Esophagus squamous epithelium (tissue), 5 donors: Measurements from ENCODE around the gene HIPK2. TPM values are rescaled to one million over a fixed set of nuclear protein-coding genes. Genes with fewer than 3 reads are reported as not detected.

Experiments
- DNase-seq: peaks from one replicate; lab custom pipeline; 2025; lab: John Stamatoyannopoulos, UW
- H3K27ac ChIP-seq, 4 donors: fragments of 200-600 bp; sonication (generic); one replicate each; pipeline ENCODE4 v1.5.1; 2016 to 2019; ENCODE audit warnings: mild to moderate bottlenecking in 1 of 4
- H3K27me3 ChIP-seq, 4 donors: fragments of 200-600 bp; sonication (generic); 1 replicate in 3 of 4; 2 replicates in 1 of 4; pipeline versions ENCODE4 v1.5.1 to v1.6.0; 2017 to 2021; ENCODE audit warnings: antibody characterized with exemption in 1 of 4
- H3K36me3 ChIP-seq, 3 donors: fragments of 200-600 bp; sonication (generic); one replicate each; pipeline ENCODE4 v1.5.1; 2016 to 2019
- H3K4me1 ChIP-seq, 3 donors: fragments of 200-600 bp; sonication (generic); one replicate each; pipeline ENCODE4 v1.5.1; 2017 to 2019
- H3K4me3 ChIP-seq, 4 donors: fragments of 200-600 bp; sonication (generic); 1 replicate in 3 of 4; 2 replicates in 1 of 4; pipeline ENCODE4 v1.5.1; 2016 to 2019; ENCODE audit warnings: mild to moderate bottlenecking in 2 of 4, moderate library complexity in 1 of 4
- H3K9me3 ChIP-seq, 3 donors: fragments of 200-600 bp; sonication (generic); one replicate each; pipeline ENCODE4 v1.5.1; 2016 to 2019
- CTCF ChIP-seq, 6 experiments: fragments of 450-650 bp in 4 of 6; fragments of 200-600 bp in 2 of 6; sonication (generic) in 2 of 6; IDR thresholded peaks; one replicate each; pipeline ENCODE4 v1.5.1; 2016 to 2019; ENCODE audit warnings: antibody characterized with exemption in 6 of 6, mild to moderate bottlenecking in 4 of 6, moderate library complexity in 4 of 6
- POLR2A ChIP-seq, 4 donors: fragments of 450-650 bp; IDR thresholded peaks; one replicate each; pipeline ENCODE4 v1.6.1; 2017; ENCODE audit warnings: antibody characterized with exemption in 4 of 4, mild to moderate bottlenecking in 4 of 4, moderate library complexity in 3 of 4
- WGBS, 2 donors: methylation state at CpG; one replicate each; pipeline ENCODE4 v1.1.5; 2018; 5-methylcytosine and 5-hydroxymethylcytosine counted together
- intact Hi-C: fragments of 100-400 bp; cut with DNase I; formaldehyde crosslinking; loops from one replicate; pipeline ENCODE4 v1.15.0; 2022
- total RNA-seq, 4 donors: library from RNA; depleted of rRNA; stranded (reverse); fragments of >200 nt; gene quantifications; one replicate each; pipeline ENCODE4 v1.1.0, GENCODE V29; 2016
- donor health status: DM: yes; HTN: yes; CAD: no.

The HIPK2 gene
- total RNA-seq, 4 donors from 2014 or later, result 17.8 to 37.9 (median 29.3) TPM

DNA sequence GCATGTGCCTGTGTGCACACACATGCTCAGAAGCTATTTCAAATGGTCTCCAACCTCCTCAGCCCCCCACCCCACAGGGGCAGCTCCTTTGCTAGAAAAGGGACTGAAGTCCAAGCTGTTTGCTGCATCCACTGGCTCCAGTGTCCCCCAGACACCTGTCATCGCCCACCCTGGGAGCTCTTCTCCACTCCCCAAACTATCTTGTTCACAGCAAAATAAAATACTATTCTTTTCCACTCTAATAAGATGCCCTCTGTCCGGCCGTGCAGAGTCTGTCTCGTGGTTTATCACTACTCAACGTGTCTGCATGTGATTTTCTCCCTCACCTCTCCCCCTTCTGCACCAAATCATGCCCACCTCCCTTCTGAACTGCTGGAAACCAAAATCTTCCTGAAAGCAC, 25.6 kb downstream of the HIPK2 start:
- H3K9me3 ChIP-seq, result no peaks in the 10 kb centered on the region
- peaks cover 17 to 47% (median 18%) of the 10 kb centered on the region in 3 donors for H3K4me1 ChIP-seq
- H3K27me3 ChIP-seq, result no peaks in the 10 kb centered on the region
- WGBS, 2 donors, result 77 to 84% methylated on average over 5 of the region's 5 CpGs
- H3K36me3 ChIP-seq, result peaks cover 0 to 11% (median 0%) of the 10 kb centered on the region in 3 donors
- no peak overlapping the region for H3K4me3 ChIP-seq
- TF ChIP-seq CTCF (IDR thresholded peaks at IDR 0.05), result no peak
- no peak for TF ChIP-seq POLR2A (IDR thresholded peaks at IDR 0.05)
- no peak for DNase-seq
- no peak overlapping the region for H3K27ac ChIP-seq
- intact Hi-C loops, result no loop called here

DNA sequence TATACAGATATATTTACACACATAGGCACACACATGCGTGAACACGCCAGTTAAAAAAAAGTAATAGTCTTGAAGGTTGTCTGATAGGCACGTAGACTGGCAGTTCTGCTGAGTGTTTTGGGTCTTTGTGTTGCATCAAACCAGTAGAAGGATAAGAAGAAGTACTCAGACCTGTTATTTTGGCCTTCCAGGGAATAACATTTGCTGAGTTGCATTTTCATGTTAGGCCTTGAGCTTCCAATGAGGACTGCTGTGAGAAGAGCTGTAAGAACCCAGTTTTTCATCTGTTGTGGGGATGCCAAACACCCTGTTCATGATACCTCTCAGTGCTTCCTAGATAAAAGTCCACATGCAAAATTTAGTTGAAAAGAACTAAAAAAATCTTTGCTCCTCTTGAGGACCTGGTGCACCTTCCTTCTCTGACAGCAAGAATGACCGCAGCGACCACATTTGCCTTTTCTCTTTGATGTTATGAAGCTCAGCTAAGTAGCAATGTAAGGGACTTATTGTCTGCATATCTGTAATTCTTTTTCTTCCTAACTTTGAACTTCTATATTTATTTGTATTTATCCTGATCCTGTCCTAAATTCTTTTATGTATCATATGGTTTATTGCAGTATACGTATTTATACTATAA, 27.2 kb downstream of the HIPK2 start:
- no peak overlapping the region for H3K27ac ChIP-seq
- peaks cover 0 to 11% (median 0%) of the 10 kb centered on the region in 3 donors for H3K36me3 ChIP-seq
- no peak for DNase-seq
- TF ChIP-seq CTCF (IDR thresholded peaks at IDR 0.05), result no peak
- TF ChIP-seq POLR2A (IDR thresholded peaks at IDR 0.05), result no peak
- WGBS, 2 donors, result 90 to 92% methylated on average over 6 of the region's 6 CpGs
- peaks cover 18 to 60% (median 27%) of the 10 kb centered on the region in 3 donors for H3K4me1 ChIP-seq
- no peaks in the 10 kb centered on the region for H3K9me3 ChIP-seq
- H3K27me3 ChIP-seq, result no peaks in the 10 kb centered on the region
- intact Hi-C loops, result no loop called here
- no peak overlapping the region for H3K4me3 ChIP-seq

- no peak for DNase-seq
- 67 to 81% methylated on average over 8 to 10 of the region's 10 CpGs for WGBS, 2 donors
- TF ChIP-seq POLR2A (IDR thresholded peaks at IDR 0.05) (no peak), CTCF (IDR thresholded peaks at IDR 0.05) (no peak)
- Histone ChIP-seq H3K9me3 (no peaks in the 10 kb centered on the region), H3K4me3 (no peak overlapping the region), H3K27ac (no peak overlapping the region), H3K36me3 (peaks cover 0 to 1% (median 0%) of the 10 kb centered on the region in 3 donors), H3K27me3 (no peaks in the 10 kb centered on the region), H3K4me1 (peaks cover 18 to 66% (median 33%) of the 10 kb centered on the region in 3 donors)
- intact Hi-C loops, result no loop called here
These were observed 28.3 kb downstream of the HIPK2 start for GRCh38 chr7:139749545-139749944.

DNA sequence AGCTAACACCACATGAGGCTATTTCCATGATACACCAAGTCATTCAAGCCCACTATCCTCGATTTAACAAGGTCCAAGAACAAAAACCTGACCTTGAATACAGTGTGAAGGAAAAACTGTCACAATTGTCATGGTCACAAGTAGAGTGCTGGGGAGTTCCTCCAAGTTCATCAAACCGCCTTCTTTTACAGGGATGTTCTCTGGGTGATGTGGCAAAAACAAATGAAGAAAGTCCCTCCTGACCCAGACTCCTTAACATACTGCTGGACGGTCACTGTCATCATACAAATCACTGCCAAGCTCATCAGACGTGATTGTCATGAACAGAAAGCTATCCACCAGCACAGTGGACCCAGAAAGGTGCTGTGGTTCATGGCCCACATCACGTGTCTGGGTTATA, 28.9 kb downstream of the HIPK2 start:
- Histone ChIP-seq H3K27me3 (no peaks in the 10 kb centered on the region), H3K27ac (no peak overlapping the region), H3K36me3 (no peaks in the 10 kb centered on the region), H3K4me1 (peaks cover 15 to 65% (median 30%) of the 10 kb centered on the region in 3 donors), H3K4me3 (no peak overlapping the region), H3K9me3 (no peaks in the 10 kb centered on the region)
- intact Hi-C loops, result no loop called here
- no peak for TF ChIP-seq POLR2A (IDR thresholded peaks at IDR 0.05)
- no peak for TF ChIP-seq CTCF (IDR thresholded peaks at IDR 0.05)
- 81% methylated on average over 5 of the region's 5 CpGs for WGBS, 2 donors
- DNase-seq, result no peak

GRCh38 chr7:139748373-139748765, 29.4 kb downstream of the HIPK2 start:
- Histone ChIP-seq H3K9me3 (no peaks in the 10 kb centered on the region), H3K4me3 (no peak overlapping the region), H3K27ac (no peak overlapping the region), H3K36me3 (no peaks in the 10 kb centered on the region), H3K27me3 (no peaks in the 10 kb centered on the region), H3K4me1 (peaks cover 12 to 65% (median 24%) of the 10 kb centered on the region in 3 donors)
- intact Hi-C loops, result no loop called here
- DNase-seq, result no peak
- no peak for TF ChIP-seq POLR2A (IDR thresholded peaks at IDR 0.05)
- no peak for TF ChIP-seq CTCF (IDR thresholded peaks at IDR 0.05)
- WGBS, 2 donors, result 90 to 97% methylated on average over 7 to 8 of the region's 9 CpGs
